Measurements from ENCODE around the gene IGSF8.
"Not testable (repeated sequence)": the region's sequence is repeated elsewhere in the genome, so short reads cannot be mapped to it uniquely, and the experiment has no call there.

The IGSF8 gene

GRCh38 chr1:160056648-160057169, 41.7 kb downstream of the IGSF8 start:
- Histone ChIP-seq H3K27me3 (ENCODE audit: control insufficient read depth in 1 of 2, insufficient read depth in 2 of 2, low read length in 2 of 2) (peaks cover 0 to 8% of the 10 kb centered on the region in 2 donors), H3K4me3 (ENCODE audit: low read depth in 1 of 2, low read length in 2 of 2) (no peak overlapping the region), H3K36me3 (ENCODE audit: insufficient read depth, low read length) (no peaks in the 10 kb centered on the region), H3K4me1 (ENCODE audit: insufficient read depth, low read length) (no peaks in the 10 kb centered on the region), H3K9me3 (ENCODE audit: low read length) (no peaks in the 10 kb centered on the region), H3K27ac (ENCODE audit: low read depth, low read length) (no peak overlapping the region), H3K9ac (ENCODE audit: low read length) (no peak overlapping the region)

DNA sequence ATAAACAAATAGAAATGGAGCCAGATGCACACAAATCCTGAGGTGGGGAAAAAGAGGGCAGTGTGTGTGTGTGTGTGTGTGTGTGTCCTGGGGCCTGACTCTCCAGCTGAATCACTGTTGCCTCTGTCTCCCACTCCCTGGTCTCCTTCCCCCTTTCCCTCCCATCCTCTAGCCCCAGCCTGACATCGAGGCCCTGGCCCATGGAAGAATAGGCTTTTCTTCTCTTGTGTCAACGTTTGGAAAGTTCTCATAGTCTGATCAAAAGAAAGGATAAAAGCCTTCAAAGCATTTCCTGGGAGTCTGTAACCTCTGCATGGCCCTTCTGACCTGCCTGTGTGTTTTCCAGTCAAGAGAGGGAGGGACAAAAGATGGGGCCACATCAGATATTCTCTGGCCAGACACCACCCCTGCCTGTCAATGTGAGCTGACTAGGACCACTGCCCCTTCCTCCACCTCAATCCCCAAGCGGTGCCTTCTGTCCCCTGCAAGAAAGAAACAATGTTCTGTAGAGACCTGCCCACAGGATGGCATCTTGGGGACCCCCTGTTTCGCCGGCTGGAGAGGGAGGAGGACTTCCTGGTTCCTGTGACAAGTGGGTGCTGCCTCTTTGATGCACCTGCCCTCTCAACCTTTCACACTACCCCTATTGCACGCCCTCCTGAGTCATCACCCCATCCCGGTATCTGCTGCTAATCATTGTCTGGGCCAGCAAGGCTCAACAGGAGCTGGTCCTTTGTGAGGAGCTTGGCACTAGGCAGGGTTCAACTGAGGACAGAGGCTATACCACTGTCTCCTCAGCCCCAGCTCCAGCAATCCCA, 44.7 kb downstream of the IGSF8 start:
- Histone ChIP-seq H3K9ac (ENCODE audit: low read length) (no peak overlapping the region), H3K27me3 (ENCODE audit: control insufficient read depth in 1 of 2, insufficient read depth in 2 of 2, low read length in 2 of 2) (peaks cover 0 to 8% of the 10 kb centered on the region in 2 donors), H3K4me1 (ENCODE audit: insufficient read depth, low read length) (no peaks in the 10 kb centered on the region), H3K4me3 (ENCODE audit: low read depth in 1 of 2, low read length in 2 of 2) (no peak overlapping the region), H3K36me3 (ENCODE audit: insufficient read depth, low read length) (no peaks in the 10 kb centered on the region), H3K27ac (ENCODE audit: low read depth, low read length) (no peak overlapping the region), H3K9me3 (ENCODE audit: low read length) (no peaks in the 10 kb centered on the region)

DNA sequence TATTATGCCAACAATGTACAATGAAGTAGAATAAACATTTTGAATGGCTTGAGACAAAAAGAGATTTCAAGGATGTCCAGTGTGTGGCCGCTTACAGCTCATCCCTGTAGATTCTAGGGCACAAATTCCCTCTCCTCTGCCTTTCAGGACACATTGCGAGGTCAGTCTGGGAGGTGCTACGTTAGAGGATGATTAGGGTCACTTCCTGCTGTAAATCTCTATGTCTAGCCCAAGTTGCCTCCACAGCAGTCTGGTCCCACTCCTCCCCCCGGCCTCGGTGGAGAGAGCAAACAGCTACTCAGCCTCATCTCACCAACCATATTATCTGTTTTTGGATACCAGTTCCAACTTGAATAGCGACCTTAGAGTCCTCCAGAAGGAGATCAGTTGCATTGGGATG, 45.5 kb downstream of the IGSF8 start:
- Histone ChIP-seq H3K9ac (ENCODE audit: low read length) (no peak overlapping the region), H3K9me3 (ENCODE audit: low read length) (no peaks in the 10 kb centered on the region), H3K27me3 (ENCODE audit: control insufficient read depth in 1 of 2, insufficient read depth in 2 of 2, low read length in 2 of 2) (peaks cover 0 to 8% of the 10 kb centered on the region in 2 donors), H3K4me3 (ENCODE audit: low read depth in 1 of 2, low read length in 2 of 2) (no peak overlapping the region), H3K36me3 (ENCODE audit: insufficient read depth, low read length) (no peaks in the 10 kb centered on the region), H3K4me1 (ENCODE audit: insufficient read depth, low read length) (no peaks in the 10 kb centered on the region), H3K27ac (ENCODE audit: low read depth, low read length) (no peak overlapping the region)

DNA sequence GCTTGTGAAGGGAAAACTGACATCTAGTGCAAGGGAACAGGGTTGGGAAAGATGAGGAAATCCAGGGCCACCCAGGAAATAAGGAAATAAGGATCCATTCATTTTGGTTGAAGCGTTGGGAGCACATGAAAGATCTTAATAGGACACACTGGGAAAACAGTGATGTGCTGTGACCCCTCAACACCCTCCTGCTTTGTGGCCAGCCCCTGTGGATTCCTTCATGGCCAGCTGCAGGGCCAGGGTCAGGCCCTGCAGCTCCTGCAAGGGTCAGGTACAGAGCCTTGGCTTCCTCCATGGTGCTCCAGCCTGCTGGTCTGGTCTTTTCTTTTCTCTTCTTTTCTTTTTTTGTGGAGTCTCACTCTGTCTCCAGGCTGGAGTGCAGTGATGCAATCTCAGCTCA, 47.8 kb downstream of the IGSF8 start:
- Histone ChIP-seq H3K4me3 (ENCODE audit: low read depth in 1 of 2, low read length in 2 of 2) (no peak overlapping the region), H3K4me1 (ENCODE audit: insufficient read depth, low read length) (peaks cover 16% of the 10 kb centered on the region), H3K27ac (ENCODE audit: low read depth, low read length) (no peak overlapping the region), H3K27me3 (ENCODE audit: control insufficient read depth in 1 of 2, insufficient read depth in 2 of 2, low read length in 2 of 2) (peaks cover 0 to 2% of the 10 kb centered on the region in 2 donors), H3K9ac (ENCODE audit: low read length) (no peak overlapping the region), H3K9me3 (ENCODE audit: low read length) (no peaks in the 10 kb centered on the region), H3K36me3 (ENCODE audit: insufficient read depth, low read length) (no peaks in the 10 kb centered on the region)

GRCh38 chr1:160050182-160050581, 48.2 kb downstream of the IGSF8 start:
- not testable (repeated sequence) for H3K27ac ChIP-seq (ENCODE audit: low read depth, low read length); H3K9me3 ChIP-seq (ENCODE audit: low read length); H3K36me3 ChIP-seq (ENCODE audit: insufficient read depth, low read length); H3K9ac ChIP-seq (ENCODE audit: low read length); H3K4me3 ChIP-seq (ENCODE audit: low read depth in 1 of 2, low read length in 2 of 2); H3K27me3 ChIP-seq (ENCODE audit: control insufficient read depth in 1 of 2, insufficient read depth in 2 of 2, low read length in 2 of 2)
- H3K4me1 ChIP-seq (ENCODE audit: insufficient read depth, low read length): peaks cover 16% of the 10 kb centered on the region

- Histone ChIP-seq H3K9me3 (ENCODE audit: low read length) (no peaks in the 10 kb centered on the region), H3K36me3 (ENCODE audit: insufficient read depth, low read length) (no peaks in the 10 kb centered on the region), H3K4me3 (ENCODE audit: low read depth in 1 of 2, low read length in 2 of 2) (no peak overlapping the region), H3K4me1 (ENCODE audit: insufficient read depth, low read length) (peaks cover 16% of the 10 kb centered on the region), H3K27me3 (ENCODE audit: control insufficient read depth in 1 of 2, insufficient read depth in 2 of 2, low read length in 2 of 2) (no peaks in the 10 kb centered on the region), H3K27ac (ENCODE audit: low read depth, low read length) (no peak overlapping the region), H3K9ac (ENCODE audit: low read length) (no peak overlapping the region)
Measured at GRCh38 chr1:160049101-160049500, 49.3 kb downstream of the IGSF8 start.

- H3K9ac ChIP-seq (ENCODE audit: low read length): no peak overlapping the region
Measured at GRCh38 chr1:160048335-160048734, 50.1 kb downstream of the IGSF8 start.

DNA sequence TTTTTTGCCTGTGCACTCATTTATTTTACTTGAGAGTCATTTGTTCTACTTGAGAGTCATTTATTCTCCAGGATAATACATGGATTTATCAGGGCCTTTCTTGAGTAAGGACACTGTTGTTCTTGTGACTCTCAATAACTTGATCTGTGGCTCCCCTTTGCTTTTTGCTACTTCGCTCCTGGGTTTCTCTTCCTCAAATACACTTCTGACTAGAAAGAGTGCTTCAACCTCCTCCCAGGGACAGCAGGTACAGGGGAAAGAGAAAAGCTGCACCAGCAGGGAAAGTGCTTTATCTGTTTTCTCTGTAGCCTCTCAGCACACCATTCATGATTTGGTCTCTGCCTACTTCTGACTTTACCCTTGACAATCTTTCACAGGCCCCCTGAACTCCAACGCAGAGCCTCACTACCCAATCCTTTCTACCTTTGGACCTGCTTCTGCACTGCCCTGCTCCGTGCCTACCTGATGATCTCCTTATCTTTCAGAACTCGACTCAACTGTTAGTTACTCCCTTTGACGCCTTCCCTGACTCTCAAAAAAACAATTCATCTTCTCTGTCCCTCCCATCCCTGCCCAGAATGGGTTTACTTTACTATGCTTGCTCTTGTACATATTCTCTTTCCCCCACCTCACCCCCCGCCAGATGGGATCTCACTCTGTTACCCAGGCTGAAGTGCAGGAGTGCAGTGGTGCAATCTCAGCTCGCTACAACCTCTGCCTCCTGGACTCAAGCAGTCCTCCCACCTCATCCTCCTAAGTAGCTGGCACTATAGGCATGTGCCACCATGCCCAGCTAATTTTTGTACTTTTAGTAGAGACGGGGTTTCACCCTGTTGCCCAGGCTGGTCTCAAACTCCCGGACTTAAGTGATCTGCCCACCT, 51.1 kb downstream of the IGSF8 start:
- Histone ChIP-seq H3K36me3 (ENCODE audit: insufficient read depth, low read length) (no peaks in the 10 kb centered on the region), H3K27ac (ENCODE audit: low read depth, low read length) (no peak overlapping the region), H3K9me3 (ENCODE audit: low read length) (no peaks in the 10 kb centered on the region), H3K9ac (ENCODE audit: low read length) (peak overlapping the region; percentile 19), H3K4me1 (ENCODE audit: insufficient read depth, low read length) (peaks cover 16% of the 10 kb centered on the region), H3K27me3 (ENCODE audit: control insufficient read depth in 1 of 2, insufficient read depth in 2 of 2, low read length in 2 of 2) (no peaks in the 10 kb centered on the region), H3K4me3 (ENCODE audit: low read depth in 1 of 2, low read length in 2 of 2) (peak overlapping the region in 1 of 2 donors; percentile 46)

More at GRCh38 chr1:160048335-160048734, 50.1 kb downstream of the IGSF8 start:
- no peak overlapping the region for H3K27ac ChIP-seq (ENCODE audit: low read depth, low read length)
- no peaks in the 10 kb centered on the region for H3K36me3 ChIP-seq (ENCODE audit: insufficient read depth, low read length)
- H3K27me3 ChIP-seq (ENCODE audit: control insufficient read depth in 1 of 2, insufficient read depth in 2 of 2, low read length in 2 of 2): no peaks in the 10 kb centered on the region
- no peak overlapping the region for H3K4me3 ChIP-seq (ENCODE audit: low read depth in 1 of 2, low read length in 2 of 2)
- no peaks in the 10 kb centered on the region for H3K9me3 ChIP-seq (ENCODE audit: low read length)
- peaks cover 16% of the 10 kb centered on the region for H3K4me1 ChIP-seq (ENCODE audit: insufficient read depth, low read length)

DNA sequence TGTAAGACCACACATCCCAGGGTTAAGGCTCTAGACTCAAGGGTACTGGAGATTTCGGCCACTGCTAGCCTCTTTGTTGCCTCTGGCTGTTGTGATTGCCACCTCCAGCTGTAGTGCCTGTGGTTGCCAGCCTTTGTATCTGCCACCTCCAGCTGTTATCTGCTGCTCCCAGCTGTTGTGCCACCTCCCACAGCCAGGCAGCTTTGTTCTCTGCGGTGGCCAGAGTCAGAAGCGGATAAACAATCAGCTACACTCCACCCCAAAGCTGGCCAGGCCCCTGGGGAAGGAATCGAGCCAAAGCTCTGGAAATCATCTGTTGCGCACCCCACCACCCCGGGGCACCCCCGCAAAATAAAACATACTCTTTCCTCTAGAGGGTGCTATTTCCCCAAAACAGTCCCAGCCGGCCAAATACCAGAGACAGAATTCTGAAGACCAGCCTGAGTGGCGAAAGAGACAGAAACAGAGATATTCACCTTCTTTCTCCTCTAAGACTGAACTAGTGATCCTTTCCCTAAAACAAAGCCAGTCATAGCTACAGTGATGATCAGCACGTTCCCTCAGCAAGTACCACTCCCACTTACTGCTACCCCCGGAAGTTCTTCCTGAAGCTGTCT, 51.8 kb downstream of the IGSF8 start:
- H3K4me3 ChIP-seq (ENCODE audit: low read depth in 1 of 2, low read length in 2 of 2): peak overlapping the region in 1 of 2 donors; percentile 46
- H3K9me3 ChIP-seq (ENCODE audit: low read length): no peaks in the 10 kb centered on the region
- H3K4me1 ChIP-seq (ENCODE audit: insufficient read depth, low read length): peaks cover 16% of the 10 kb centered on the region
- H3K27ac ChIP-seq (ENCODE audit: low read depth, low read length): no peak overlapping the region
- H3K36me3 ChIP-seq (ENCODE audit: insufficient read depth, low read length): no peaks in the 10 kb centered on the region
- H3K27me3 ChIP-seq (ENCODE audit: control insufficient read depth in 1 of 2, insufficient read depth in 2 of 2, low read length in 2 of 2): no peaks in the 10 kb centered on the region
- H3K9ac ChIP-seq (ENCODE audit: low read length): peak overlapping the region; percentile 19

DNA sequence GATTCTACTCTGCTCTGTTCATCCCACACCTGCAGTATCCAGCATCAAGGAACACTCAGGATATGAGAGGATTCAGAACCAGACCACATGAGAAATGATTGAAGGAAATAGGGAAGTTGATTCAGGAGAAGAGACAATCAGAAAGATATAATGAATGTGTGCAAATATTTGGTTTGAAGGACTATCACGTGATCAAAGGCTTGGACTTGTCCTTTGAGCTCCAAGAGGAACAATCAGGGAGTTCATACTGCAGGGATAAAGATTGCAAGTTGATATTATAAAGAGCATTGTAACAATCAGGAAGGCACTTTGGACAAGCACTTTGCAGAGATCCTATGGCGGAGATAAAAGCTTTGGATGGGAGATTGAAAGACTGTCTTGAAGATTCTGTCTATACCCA, 52.8 kb downstream of the IGSF8 start:
- Histone ChIP-seq H3K9ac (ENCODE audit: low read length) (no peak overlapping the region), H3K27me3 (ENCODE audit: control insufficient read depth in 1 of 2, insufficient read depth in 2 of 2, low read length in 2 of 2) (no peaks in the 10 kb centered on the region), H3K27ac (ENCODE audit: low read depth, low read length) (no peak overlapping the region), H3K9me3 (ENCODE audit: low read length) (no peaks in the 10 kb centered on the region), H3K36me3 (ENCODE audit: insufficient read depth, low read length) (no peaks in the 10 kb centered on the region), H3K4me1 (ENCODE audit: insufficient read depth, low read length) (peaks cover 16% of the 10 kb centered on the region), H3K4me3 (ENCODE audit: low read depth in 1 of 2, low read length in 2 of 2) (no peak overlapping the region)

DNA sequence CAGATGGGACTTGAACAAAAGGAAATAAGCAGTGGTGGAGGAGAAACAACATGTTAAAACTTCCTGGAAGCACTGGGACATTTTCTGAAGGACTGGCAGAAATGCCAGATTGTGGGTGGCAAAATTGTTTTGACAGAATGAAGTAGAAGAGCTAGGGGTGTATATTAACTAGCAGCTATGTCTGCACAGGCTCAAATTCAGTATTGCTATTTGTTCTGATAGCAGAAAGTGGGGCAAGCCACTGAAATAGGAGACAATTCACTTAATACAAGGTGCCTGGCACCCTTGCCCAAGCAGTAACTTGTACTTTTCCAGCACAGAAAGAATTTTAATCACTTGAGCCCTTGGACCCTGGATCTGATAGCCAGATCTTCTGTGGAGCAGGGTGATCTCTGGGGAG, 54.9 kb downstream of the IGSF8 start:
- Histone ChIP-seq H3K27ac (ENCODE audit: low read depth, low read length) (no peak overlapping the region), H3K4me1 (ENCODE audit: insufficient read depth, low read length) (peaks cover 16% of the 10 kb centered on the region), H3K9ac (ENCODE audit: low read length) (no peak overlapping the region), H3K4me3 (ENCODE audit: low read depth in 1 of 2, low read length in 2 of 2) (no peak overlapping the region), H3K36me3 (ENCODE audit: insufficient read depth, low read length) (no peaks in the 10 kb centered on the region), H3K27me3 (ENCODE audit: control insufficient read depth in 1 of 2, insufficient read depth in 2 of 2, low read length in 2 of 2) (no peaks in the 10 kb centered on the region), H3K9me3 (ENCODE audit: low read length) (no peaks in the 10 kb centered on the region)

All from muscle layer of colon (tissue), 2 donors.